SK-N-SH (cell line): ENCODE data around the gene HMGCL.

Experiments used
- CHD2 ChIP-seq: fragments of 150-350 bp; IDR thresholded peaks from 2 replicates; pipeline ENCODE4 v1.6.1; 2018; ENCODE audit warnings: low read length; ENCODE audit not compliant: partially characterized antibody
- POLR2AphosphoS5 ChIP-seq: IDR thresholded peaks from 2 replicates; pipeline ENCODE4 v1.6.1; 2012; ENCODE audit warnings: low read depth, low read length
- RAD21 ChIP-seq: IDR thresholded peaks from 2 replicates; pipeline ENCODE4 v1.6.1; 2012; ENCODE audit warnings: mild to moderate bottlenecking, low read length
- REST ChIP-seq: IDR thresholded peaks from 2 replicates; pipeline ENCODE4 v1.6.1; 2012; ENCODE audit warnings: mild to moderate bottlenecking, low read depth, low read length, moderate library complexity
- RFX5 ChIP-seq: IDR thresholded peaks from 2 replicates; pipeline ENCODE4 v1.6.1; 2012; ENCODE audit warnings: mild to moderate bottlenecking, improper control_type of control experiment, low read length
- SIN3A ChIP-seq: IDR thresholded peaks from 2 replicates; pipeline ENCODE4 v1.6.1; 2012; ENCODE audit warnings: low read depth, mild to moderate bottlenecking, low read length, moderate library complexity, borderline replicate concordance
- TAF1 ChIP-seq: IDR thresholded peaks from 2 replicates; pipeline ENCODE4 v1.6.1; 2012; ENCODE audit warnings: low read depth, mild to moderate bottlenecking, low read length, moderate library complexity, borderline replicate concordance
- TF ChIP-seq, protein P1 (sequence below): fragments of 200-600 bp; sonication (generic); IDR thresholded peaks from 2 replicates; pipeline ENCODE4 v1.6.1; 2017; ENCODE audit warnings: antibody characterized with exemption, mild to moderate bottlenecking, moderate library complexity
- TF ChIP-seq, protein P2 (sequence below): IDR thresholded peaks from 2 replicates; pipeline ENCODE4; 2012
- TF ChIP-seq, protein P3 (sequence below): IDR thresholded peaks from 2 replicates; pipeline ENCODE4 v1.4.0; 2012; ENCODE audit warnings: low read depth, borderline replicate concordance

GRCh38 chr1:23837908-23838307 is 12.7 kb upstream of the HMGCL start:
- TF ChIP-seq TAF1 (no peak), RAD21 (no peak), POLR2AphosphoS5 (no peak), RFX5 (no peak), REST (no peak), CHD2 (no peak), SIN3A (no peak)
- TF ChIP-seq, protein P1, sequence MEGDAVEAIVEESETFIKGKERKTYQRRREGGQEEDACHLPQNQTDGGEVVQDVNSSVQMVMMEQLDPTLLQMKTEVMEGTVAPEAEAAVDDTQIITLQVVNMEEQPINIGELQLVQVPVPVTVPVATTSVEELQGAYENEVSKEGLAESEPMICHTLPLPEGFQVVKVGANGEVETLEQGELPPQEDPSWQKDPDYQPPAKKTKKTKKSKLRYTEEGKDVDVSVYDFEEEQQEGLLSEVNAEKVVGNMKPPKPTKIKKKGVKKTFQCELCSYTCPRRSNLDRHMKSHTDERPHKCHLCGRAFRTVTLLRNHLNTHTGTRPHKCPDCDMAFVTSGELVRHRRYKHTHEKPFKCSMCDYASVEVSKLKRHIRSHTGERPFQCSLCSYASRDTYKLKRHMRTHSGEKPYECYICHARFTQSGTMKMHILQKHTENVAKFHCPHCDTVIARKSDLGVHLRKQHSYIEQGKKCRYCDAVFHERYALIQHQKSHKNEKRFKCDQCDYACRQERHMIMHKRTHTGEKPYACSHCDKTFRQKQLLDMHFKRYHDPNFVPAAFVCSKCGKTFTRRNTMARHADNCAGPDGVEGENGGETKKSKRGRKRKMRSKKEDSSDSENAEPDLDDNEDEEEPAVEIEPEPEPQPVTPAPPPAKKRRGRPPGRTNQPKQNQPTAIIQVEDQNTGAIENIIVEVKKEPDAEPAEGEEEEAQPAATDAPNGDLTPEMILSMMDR, result no peak
- TF ChIP-seq, protein P2, sequence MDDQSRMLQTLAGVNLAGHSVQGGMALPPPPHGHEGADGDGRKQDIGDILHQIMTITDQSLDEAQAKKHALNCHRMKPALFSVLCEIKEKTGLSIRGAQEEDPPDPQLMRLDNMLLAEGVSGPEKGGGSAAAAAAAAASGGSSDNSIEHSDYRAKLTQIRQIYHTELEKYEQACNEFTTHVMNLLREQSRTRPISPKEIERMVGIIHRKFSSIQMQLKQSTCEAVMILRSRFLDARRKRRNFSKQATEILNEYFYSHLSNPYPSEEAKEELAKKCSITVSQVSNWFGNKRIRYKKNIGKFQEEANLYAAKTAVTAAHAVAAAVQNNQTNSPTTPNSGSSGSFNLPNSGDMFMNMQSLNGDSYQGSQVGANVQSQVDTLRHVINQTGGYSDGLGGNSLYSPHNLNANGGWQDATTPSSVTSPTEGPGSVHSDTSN, result no peak
- TF ChIP-seq, protein P3, sequence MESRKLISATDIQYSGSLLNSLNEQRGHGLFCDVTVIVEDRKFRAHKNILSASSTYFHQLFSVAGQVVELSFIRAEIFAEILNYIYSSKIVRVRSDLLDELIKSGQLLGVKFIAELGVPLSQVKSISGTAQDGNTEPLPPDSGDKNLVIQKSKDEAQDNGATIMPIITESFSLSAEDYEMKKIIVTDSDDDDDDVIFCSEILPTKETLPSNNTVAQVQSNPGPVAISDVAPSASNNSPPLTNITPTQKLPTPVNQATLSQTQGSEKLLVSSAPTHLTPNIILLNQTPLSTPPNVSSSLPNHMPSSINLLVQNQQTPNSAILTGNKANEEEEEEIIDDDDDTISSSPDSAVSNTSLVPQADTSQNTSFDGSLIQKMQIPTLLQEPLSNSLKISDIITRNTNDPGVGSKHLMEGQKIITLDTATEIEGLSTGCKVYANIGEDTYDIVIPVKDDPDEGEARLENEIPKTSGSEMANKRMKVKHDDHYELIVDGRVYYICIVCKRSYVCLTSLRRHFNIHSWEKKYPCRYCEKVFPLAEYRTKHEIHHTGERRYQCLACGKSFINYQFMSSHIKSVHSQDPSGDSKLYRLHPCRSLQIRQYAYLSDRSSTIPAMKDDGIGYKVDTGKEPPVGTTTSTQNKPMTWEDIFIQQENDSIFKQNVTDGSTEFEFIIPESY, result no peak
